Left renal cortex interstitium (tissue), 4 donors: Measurements from ENCODE around the gene HK1. TPM values are rescaled to one million over a fixed set of nuclear protein-coding genes. Genes with fewer than 3 reads are reported as not detected.
A peak's percentile ranks its signal among the peaks of the same experiment; 100 is the strongest.
"Not testable (repeated sequence)": the region's sequence is repeated elsewhere in the genome, so short reads cannot be mapped to it uniquely, and the experiment has no call there.

Source experiments
- DNase-seq, 4 donors: peaks; one replicate each; pipeline ENCODE4 v3.0.0-alpha.2; 2013; ENCODE audit warnings: low read depth in 4 of 4, low spot score in 2 of 4, missing footprints in 1 of 4
- polyA plus RNA-seq, 4 donors: library from polyadenylated mRNA; unstranded; fragments of 120-200 nt; gene quantifications; one replicate each; pipeline ENCODE4 v1.2.1, GENCODE V29; 2013; ENCODE audit not compliant: insufficient read length in 4 of 4

The HK1 gene
- 10 to 100 TPM; 46.3 to 56.6 (median 53.8) TPM for polyA plus RNA-seq

DNA sequence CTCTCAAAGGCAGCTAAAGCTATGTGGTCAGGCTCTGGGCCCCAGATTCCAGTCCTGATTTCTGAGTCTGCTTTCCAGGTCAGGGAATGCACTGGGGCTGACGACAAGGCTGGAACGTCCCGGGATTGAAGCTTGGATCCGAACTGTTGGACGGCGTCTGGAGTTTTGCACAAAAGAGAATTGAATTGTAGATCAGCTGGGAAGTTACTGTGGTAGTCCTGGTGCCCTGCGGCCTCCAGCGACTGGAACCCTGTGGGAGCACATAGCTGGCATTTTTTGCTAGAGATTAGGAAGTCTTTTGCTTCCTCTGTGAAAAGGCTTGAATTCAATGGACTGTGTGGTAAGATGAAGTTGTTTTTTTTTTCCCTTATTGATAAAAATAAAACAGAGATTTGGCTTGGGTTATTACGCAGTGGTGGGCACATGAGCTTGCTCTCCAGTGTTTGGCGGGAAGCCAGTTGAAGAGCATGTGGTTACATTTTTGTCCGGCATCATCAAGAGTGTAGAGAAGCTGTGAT, at the start of gene HK1:
TSS of gene HK1 (plus strand) at position 51 of the 518 bp plus-strand sequence.
- DNase-seq, result no peak

GRCh38 chr10:69229616-69229916, 48.7 kb upstream of the HK1 start:
- no peak for DNase-seq

DNA sequence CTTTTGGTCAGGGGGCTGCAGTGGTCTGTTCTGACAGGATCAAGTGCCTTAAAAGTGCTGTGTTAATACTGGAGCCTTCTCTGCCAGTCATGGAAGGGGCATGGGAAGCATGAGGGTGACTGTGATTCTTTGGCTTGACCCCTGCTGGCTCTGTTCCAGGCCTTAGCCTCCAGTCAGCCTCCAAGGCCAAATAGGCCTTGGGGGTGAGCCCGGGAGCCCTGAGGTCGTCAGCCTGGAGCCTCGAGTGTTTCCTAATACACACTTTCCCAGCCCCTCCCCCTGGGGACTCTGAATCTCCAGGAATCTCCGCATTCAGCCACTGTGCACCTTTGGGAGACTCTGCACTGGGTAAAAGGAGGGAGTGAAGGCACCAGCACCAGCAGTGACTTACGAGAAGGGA, 48.2 kb upstream of the HK1 start:
- no peak for DNase-seq

DNA sequence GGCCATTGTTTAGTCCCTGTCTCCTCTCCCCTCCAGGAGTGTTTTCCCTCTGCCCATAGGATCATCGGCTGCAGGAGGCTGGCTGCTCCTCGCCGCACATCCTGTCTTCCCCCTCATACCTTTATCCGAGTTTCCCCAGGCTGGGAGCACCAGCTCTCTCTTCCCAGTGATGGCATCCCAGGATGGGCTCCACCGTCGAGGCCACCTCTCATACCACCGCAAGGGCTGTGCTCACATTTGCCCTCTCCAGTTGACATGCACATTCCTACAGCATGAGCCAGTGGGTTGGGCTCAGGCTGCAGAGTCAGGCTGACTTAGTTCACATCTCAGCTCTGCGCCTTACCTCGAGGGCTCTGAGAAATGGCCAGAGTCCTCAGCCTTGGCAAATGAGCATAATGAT, 46.0 kb upstream of the HK1 start:
- DNase-seq, result no peak

DNA sequence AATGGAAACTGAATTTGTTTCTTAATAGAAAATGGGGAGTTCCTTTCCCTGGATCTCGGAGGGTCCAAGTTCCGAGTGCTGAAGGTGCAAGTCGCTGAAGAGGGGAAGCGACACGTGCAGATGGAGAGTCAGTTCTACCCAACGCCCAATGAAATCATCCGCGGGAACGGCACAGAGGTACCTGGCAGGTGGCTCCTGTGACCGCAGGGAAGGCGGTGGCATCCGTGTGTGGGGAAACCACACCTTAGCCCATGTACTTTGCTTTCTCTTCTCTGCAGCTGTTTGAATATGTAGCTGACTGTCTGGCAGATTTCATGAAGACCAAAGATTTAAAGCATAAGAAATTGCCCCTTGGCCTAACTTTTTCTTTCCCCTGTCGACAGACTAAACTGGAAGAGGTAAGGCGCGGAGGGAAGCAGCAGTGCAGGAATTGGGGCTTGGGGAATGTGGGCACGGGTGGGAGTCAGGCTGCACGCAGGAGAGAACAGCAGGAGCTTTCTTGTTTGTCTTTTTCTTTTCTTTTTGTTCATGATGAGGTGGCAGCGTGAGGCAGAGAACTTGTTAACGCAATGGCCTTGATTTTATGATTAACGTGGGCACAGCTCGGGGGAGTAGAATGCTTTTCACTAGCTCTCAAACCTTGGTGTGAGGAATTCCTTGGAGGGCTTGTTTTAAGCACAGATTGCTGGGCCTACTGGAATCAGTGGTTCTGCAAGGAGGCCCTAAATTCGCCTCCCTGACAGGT, 45.4 kb upstream of the HK1 start:
- DNase-seq, result no peak

DNA sequence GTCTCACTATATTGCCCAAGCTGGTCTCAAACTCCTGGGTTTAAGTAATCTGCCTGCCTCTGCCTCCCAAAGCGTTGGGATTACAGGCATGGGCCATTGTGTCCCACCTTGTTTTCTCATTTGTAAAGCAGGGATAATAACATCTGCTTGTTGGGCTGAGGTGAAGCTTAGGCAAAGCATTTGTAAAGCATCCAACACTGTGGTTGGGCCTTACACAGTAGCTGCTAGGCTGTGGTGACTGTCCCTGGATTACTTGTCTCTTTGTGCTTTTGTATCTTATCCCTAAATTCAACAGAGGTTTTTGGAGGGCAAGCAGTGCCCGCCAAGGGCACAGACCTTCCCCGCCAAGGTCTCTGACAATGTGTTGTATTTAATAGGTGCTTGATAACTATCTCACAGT, 43.8 kb upstream of the HK1 start:
- DNase-seq, result no peak

GRCh38 chr10:69237528-69238159, 40.7 kb upstream of the HK1 start:
- DNase-seq, result peak in 1 of 4 donors; percentile 76

DNA sequence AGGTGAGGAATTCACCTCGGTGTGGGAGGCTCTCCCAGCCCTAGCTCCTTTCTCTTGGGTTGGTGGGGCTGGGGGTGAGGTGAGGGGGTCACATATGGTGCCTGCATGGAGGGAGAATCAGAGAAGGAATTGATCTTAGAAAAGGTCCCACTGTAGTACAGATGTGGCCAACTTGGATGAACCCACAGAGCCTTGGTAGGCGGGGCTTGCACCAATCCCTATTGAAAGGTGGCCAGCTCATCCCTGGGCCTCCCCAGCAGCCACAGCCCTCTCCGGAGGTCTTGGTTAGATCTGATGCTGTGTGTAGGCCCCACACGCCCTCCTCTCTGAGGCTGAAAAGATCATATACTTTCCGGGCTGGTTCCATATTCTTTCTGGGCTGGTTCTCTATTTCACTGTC, 39.2 kb upstream of the HK1 start:
- no peak for DNase-seq

DNA sequence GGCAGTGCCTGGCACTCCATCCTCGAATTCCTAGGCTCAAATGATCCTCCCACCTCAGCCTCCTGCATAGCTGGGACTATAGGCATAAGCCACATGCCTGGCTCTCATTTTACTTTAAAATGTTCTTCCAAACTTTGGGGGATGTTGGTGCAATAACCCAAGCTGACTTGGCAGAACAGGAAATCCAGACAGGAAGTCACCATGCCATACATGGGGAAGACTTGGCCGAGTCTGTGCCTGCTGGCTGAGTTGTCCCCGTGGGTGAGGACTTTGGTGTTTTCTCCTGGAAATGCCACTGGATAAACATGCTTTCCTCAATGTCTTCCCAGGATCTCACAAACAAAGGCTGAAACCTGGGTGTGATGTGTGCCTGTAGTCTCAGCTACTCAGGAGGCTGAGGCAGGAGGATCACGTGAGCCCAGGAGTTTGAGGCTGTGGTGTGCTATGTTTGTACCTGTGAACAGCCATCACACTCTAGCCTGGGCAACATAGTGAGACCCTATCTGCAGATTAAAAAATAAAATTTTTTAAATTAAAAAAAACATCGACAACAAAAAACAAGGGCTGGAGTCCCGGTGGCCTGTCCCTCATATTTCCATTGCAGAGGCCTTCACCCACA, 38.4 kb upstream of the HK1 start:
- no peak for DNase-seq

DNA sequence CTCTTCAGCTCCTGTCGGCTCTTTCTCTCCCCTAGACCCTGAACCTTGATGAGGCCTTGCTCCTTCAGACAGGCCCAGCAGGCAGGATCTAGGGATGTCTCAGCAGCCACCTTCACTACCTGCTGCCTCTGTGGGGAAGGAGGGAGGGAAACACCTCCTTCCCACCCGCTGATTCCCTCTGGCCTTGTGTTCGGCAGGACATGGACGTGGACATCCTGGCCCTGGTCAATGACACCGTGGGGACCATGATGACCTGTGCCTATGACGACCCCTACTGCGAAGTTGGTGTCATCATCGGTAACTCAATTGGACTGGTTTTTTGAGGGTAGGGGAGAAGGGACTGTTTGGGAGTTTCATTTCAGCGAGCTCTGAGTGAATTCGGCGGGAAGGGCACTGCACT, 37.8 kb upstream of the HK1 start:
- no peak for DNase-seq

GRCh38 chr10:69241575-69241974, 36.7 kb upstream of the HK1 start:
- DNase-seq, result no peak

DNA sequence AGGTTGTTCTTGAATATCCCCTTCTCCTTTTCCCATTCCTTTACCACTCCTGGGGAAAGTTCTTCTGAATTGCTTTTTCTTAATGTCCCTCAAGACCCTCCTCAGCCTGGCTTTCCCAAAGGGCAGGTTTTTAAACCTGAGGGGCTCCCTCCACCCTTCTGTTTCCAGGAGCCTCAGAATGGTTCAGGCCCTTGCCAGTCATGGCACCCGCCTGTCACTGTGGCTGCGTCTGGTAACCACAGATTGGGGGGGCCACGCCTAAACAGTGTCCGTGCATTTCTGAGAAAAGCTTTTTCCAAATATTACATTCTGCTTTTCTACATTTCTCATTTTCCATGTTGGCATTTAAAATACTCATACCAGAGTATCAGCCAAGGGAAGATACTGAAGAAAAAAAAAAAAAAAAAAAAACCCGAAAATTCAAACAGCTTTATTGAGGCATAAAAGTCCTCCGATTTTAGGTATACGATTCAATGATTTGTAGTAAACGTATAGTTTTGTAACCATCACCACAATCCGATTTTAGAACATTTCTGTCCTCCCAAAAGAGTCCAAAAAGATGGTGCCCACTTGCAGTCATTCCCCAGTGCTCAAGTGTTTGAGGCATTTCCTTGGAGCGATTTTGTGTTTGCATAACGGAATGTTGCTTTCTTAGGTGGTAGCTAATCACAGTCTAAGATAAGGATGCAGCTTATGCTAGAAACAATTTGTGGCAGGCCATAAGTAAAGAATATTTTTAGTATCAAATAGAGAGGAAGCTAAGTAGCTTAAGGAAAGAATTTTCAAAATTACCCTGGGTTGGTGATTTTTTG, 36.0 kb upstream of the HK1 start:
- no peak for DNase-seq

DNA sequence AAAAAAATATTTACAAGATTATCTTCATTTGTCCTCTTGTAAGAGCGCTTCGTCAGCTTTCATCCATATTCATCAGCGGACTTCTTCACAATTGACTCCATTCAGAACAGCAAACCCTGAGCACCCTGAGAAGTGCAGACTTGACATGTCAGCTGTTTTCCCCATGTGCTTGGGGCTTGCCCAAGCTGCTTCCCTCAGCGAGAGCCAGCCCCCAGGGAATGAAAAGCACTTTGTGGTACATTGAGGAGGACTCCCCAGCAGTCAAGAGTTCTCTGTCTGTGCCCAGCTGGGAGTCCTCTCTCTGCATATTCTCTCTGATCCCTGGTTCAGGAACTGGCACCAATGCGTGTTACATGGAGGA, 35.5 kb upstream of the HK1 start:
- DNase-seq, result no peak

GRCh38 chr10:69243817-69244216, 34.5 kb upstream of the HK1 start:
- no peak for DNase-seq

DNA sequence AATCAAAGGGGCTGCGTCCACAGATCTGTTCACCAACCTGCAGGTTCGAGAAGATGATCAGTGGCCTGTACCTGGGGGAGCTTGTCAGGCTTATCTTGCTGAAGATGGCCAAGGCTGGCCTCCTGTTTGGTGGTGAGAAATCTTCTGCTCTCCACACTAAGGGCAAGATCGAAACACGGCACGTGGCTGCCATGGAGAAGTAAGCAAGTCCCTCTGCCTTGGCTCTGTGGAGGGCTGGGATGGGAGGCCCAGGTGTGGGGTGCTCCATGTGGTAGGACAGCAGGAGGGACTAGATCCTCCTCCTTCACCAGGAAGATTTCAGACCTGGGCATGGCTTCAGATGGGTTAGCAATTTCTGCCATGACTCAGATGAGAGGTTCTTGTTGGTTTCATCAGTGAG, 32.3 kb upstream of the HK1 start:
- no peak for DNase-seq

DNA sequence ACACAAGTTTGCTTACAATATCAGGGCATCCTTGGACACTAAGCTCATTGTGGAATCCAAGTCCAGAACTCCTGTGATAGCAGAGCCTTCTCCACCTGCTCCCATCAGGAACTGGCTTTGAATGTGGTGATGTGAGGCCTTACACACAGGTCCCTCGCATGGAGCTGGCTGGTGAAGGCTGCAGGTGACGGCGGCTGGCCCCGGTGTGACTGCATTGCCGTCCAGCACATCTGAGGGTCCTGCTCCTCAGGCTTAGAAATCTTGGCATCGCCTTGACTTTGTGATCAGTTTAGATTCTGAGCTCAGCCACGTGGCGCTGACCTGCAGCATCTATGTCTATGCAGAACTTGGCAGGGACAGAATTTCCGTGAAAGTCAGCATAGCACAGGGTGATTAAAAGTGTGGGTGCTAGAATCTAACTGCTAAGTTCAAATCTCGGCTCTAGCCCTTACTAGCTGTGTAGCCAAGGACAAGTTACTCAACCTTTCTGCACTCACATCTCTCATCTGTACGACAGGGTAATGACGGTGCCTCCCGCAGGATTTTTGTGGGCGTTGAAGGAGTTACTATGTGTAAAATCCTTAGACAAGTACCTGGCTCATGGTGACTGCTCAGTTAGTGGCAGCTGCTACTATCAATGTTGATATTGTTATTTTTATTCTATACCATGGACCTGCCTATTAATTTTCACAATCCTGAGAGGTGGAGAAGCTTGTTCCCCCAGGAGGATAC, 31.5 kb upstream of the HK1 start:
- DNase-seq, result no peak

GRCh38 chr10:69247313-69247710, 31.0 kb upstream of the HK1 start:
- DNase-seq, result no peak

- no peak for DNase-seq
These were observed 30.1 kb upstream of the HK1 start for GRCh38 chr10:69248117-69248730.

GRCh38 chr10:69250041-69250440, 28.3 kb upstream of the HK1 start:
- no peak for DNase-seq

DNA sequence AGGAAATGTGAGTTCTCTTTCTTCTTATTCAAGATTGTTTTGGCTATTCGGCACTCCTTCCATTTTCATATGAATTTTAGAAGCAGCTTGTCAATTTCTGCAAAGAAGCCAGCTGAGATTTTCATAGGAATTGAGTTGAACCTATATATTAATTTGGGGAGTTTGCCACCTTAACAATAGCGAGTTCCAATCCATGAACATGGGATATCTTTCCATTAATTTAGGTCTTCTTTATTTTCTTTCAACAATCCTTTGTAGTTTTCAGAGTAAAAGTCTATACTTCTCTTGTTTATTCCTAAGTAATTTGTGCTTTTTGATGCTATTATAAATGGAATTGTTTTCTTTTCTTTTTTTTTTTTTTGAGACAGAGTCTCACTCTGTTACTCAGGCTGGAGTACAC, 26.9 kb upstream of the HK1 start:
- not testable (repeated sequence) for DNase-seq
